ENCODE data around the gene LHPP. TPM values are rescaled to one million over a fixed set of nuclear protein-coding genes. Genes with fewer than 3 reads are reported as not detected.

The LHPP gene
- polyA plus RNA-seq, 1 experiment, result 7.1 TPM

DNA sequence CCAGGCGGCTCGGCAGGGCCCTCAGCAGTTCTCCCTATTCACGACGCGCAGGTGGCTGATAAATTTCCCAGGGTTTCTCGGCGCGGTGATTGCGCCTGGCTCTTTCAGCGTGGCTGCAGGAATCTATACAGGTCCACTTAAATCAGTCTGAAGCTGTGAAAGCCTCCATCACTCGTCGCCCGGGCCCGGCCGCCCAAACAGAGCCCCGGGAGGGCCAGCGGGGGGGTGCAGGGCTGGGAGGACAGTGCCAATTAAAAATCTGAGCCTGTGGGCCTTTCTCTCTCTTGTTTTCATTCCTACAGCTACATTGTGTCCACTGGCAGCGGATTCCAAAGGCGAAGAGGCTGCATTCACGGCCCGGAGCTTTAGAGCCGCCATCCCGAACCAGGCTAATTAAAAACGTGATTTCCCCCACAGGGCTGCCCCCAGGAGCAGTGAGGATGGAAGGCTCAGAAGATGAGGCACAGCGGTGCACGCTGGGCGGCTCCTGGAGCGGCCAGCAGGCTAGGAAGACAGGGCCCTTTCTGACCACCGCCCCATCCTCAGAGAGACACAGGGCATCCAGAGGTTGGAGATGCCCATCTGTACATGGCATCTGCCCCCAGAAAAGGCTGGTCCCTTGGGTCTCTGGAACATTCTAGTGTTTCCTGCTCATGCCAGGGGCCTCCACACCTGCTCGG, 181.8 kb downstream of the LHPP start:
- POLR2A ChIA-PET, result no interaction called here
- Histone ChIP-seq H3K27me3 (ENCODE audit: control insufficient read depth, insufficient read depth, low read length) (no peaks in the 10 kb centered on the region), H3K4me3 (ENCODE audit: low read depth, low read length) (no peak overlapping the region), H3K27ac (ENCODE audit: low read depth, low read length) (no peak overlapping the region), H3K9me3 (ENCODE audit: control insufficient read depth, insufficient read depth, low read length) (no peaks in the 10 kb centered on the region; the same call in 1 of the 2 replicates)
- no peak for DNase-seq (ENCODE audit: low read depth, low spot score)
- TF ChIP-seq, protein P1, sequence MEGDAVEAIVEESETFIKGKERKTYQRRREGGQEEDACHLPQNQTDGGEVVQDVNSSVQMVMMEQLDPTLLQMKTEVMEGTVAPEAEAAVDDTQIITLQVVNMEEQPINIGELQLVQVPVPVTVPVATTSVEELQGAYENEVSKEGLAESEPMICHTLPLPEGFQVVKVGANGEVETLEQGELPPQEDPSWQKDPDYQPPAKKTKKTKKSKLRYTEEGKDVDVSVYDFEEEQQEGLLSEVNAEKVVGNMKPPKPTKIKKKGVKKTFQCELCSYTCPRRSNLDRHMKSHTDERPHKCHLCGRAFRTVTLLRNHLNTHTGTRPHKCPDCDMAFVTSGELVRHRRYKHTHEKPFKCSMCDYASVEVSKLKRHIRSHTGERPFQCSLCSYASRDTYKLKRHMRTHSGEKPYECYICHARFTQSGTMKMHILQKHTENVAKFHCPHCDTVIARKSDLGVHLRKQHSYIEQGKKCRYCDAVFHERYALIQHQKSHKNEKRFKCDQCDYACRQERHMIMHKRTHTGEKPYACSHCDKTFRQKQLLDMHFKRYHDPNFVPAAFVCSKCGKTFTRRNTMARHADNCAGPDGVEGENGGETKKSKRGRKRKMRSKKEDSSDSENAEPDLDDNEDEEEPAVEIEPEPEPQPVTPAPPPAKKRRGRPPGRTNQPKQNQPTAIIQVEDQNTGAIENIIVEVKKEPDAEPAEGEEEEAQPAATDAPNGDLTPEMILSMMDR (IDR thresholded peaks at IDR 0.05; ENCODE audit: low read depth, low read length), result no peak
- CTCF ChIA-PET, result no interaction called here

DNA sequence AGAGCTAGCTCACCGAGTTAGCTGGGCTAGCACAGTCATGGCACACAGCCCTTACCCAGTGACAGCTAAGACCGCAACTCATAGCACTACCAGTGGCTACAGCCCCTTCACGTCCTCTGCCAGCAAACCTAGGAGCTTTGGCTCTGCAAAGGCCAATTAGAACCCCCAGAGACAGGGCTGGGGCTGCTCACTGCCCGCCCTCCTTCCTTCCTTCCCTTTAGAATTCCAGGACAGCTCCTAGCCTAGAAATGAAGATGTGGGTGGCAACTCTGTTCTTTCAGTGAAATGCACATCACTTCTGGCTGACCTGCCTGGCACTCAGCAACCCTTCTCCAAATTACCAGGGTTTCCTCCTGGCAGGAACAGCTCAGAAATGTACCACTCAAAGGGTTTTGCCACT, 182.6 kb downstream of the LHPP start:
- POLR2A ChIA-PET, result no interaction called here
- no peaks in the 10 kb centered on the region for H3K27me3 ChIP-seq (ENCODE audit: control insufficient read depth, insufficient read depth, low read length)
- no peaks in the 10 kb centered on the region for H3K9me3 ChIP-seq (ENCODE audit: control insufficient read depth, insufficient read depth, low read length)
- TF ChIP-seq, protein P1 (IDR thresholded peaks at IDR 0.05; ENCODE audit: low read depth, low read length), result no peak
- CTCF ChIA-PET, result no interaction called here
- no peak for DNase-seq (ENCODE audit: low read depth, low spot score)
- H3K27ac ChIP-seq (ENCODE audit: low read depth, low read length), result no peak overlapping the region
- no peak overlapping the region for H3K4me3 ChIP-seq (ENCODE audit: low read depth, low read length)

DNA sequence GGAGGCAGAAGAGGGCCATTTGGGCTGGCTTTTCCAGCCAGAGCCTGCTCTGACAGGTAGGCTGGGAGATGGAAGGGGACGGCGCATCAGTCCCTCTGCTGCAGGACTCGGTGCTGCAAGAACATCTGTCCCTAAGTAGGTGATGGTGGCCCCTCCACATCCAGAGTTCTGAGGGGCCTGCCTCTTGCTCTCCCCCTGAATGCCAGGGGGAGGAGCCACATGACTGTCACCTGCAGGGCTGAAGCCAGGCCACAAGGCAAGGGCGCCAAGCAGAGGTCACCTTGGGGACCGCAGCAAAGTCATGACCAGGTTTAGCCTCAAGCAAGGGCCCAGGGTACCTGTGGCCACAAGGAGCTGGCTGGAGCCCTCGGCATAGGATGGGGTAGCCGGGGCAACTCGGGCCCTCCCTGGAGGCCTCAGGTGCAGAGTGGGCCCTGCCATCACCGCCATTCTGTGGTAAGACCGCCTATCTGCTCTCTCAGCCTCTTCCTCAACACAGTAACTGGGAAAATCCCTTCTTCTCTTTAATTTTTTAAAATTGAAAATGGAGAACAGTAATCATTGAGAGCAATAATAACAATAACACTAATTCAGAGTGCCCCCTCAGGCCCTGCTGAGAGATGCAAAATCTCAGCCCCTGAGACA, 183.3 kb downstream of the LHPP start:
- ChIA-PET CTCF (interaction anchor here (0.6 kb wide), 1 partner anchor 528 kb away, joined by 3 read pairs; no protein-coding TSS in a partner anchor), POLR2A (interaction anchor here (0.6 kb wide), 1 partner anchor 106 kb away, joined by 3 read pairs; no protein-coding TSS in a partner anchor)
- no peak for DNase-seq (ENCODE audit: low read depth, low spot score)
- H3K27ac ChIP-seq (ENCODE audit: low read depth, low read length), result no peak overlapping the region
- no peak overlapping the region for H3K4me3 ChIP-seq (ENCODE audit: low read depth, low read length)
- no peaks in the 10 kb centered on the region for H3K9me3 ChIP-seq (ENCODE audit: control insufficient read depth, insufficient read depth, low read length)
- no peaks in the 10 kb centered on the region for H3K27me3 ChIP-seq (ENCODE audit: control insufficient read depth, insufficient read depth, low read length)
- TF ChIP-seq, protein P1 (IDR thresholded peaks at IDR 0.05; ENCODE audit: low read depth, low read length), result no peak

DNA sequence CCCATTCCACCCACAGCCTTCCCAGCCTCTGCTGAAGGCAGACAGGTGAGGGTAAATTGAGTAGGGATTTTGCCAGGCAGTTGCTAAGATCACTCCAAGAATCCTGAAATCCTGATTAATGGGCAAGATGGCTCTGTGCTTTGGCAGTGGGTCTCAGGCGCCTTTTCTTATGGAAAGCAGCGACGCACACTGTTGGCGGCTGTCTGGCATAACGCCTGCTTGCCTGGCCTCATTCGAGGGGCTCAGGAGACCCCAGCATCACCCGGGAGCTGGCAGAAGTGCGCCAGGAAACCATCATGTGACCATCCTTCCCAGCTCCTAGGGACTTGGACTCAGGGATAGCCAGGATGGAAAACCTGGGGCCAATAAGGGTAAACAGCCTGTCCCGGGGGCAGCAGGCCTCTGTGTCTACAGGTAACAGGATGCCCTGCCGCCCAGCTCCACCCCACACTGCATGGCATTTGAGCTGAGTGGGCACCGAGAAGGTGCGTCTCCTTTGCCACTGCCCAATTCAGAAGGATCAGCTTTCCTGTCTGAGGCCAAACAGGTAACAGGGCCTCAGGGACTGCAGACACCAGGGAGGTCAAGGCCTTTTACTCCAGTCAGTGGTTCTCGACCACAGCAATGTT, 184.0 kb downstream of the LHPP start:
- Histone ChIP-seq H3K4me3 (ENCODE audit: low read depth, low read length) (no peak overlapping the region), H3K27ac (ENCODE audit: low read depth, low read length) (no peak overlapping the region), H3K27me3 (ENCODE audit: control insufficient read depth, insufficient read depth, low read length) (no peaks in the 10 kb centered on the region), H3K9me3 (ENCODE audit: control insufficient read depth, insufficient read depth, low read length) (no peaks in the 10 kb centered on the region)
- CTCF ChIA-PET, result interaction anchor here (0.5 to 1.2 kb wide), 3 partner anchors 52 to 527 kb away, joined by 3 read pairs; no protein-coding TSS in a partner anchor
- no peak for DNase-seq (ENCODE audit: low read depth, low spot score)
- TF ChIP-seq, protein P1 (IDR thresholded peaks at IDR 0.05; ENCODE audit: low read depth, low read length), result no peak
- POLR2A ChIA-PET, result interaction anchor here (0.6 kb wide), 1 partner anchor 105 kb away, joined by 3 read pairs; no protein-coding TSS in a partner anchor
